CD4-positive, alpha-beta T cell (primary cell): ENCODE data around the gene ANO2. TPM values are rescaled to one million over a fixed set of nuclear protein-coding genes. Genes with fewer than 3 reads are reported as not detected.

Experiments
- ATAC-seq: fragments of 200-7000 bp; cut with Tn5 transposase; one replicate; pipeline ENCODE4 v1.10.0; 2022; ENCODE audit warnings: mild to moderate bottlenecking; ENCODE audit not compliant: poor library complexity
- CTCF ChIA-PET: fragments of 350-600 bp; sonication (Branson Sonifier 250); formaldehyde crosslinking; loops from one replicate; lab custom pipeline; 2021; ENCODE audit warnings: antibody characterized with exemption, inconsistent platforms; lab: Charles Lee
- POLR2A ChIA-PET: fragments of 350-600 bp; sonication (Branson Sonifier 250); formaldehyde crosslinking; loops from one replicate; lab custom pipeline; 2021; ENCODE audit warnings: antibody characterized with exemption, inconsistent platforms; lab: Charles Lee
- DNase-seq, 14 experiments: peaks; one replicate each; pipeline ENCODE4 v3.0.0-alpha.2; 2013 to 2020; ENCODE audit warnings: mixed read lengths in 2 of 14
- H3K27ac ChIP-seq, 2 donors: one replicate each; pipeline versions ENCODE4 v1.5.1 to v1.7.0; 2013; ENCODE audit warnings: low read length in 2 of 2, low read depth in 1 of 2, mild to moderate bottlenecking in 1 of 2
- H3K27me3 ChIP-seq, 2 experiments: 1 replicate in 1 of 2; 2 replicates in 1 of 2; pipeline versions ENCODE4 v1.6.1 to v1.7.0; 2013; ENCODE audit warnings: low read length in 2 of 2, control low read depth in 1 of 2, mild to moderate bottlenecking in 1 of 2, moderate library complexity in 1 of 2; ENCODE audit not compliant: insufficient read depth in 2 of 2, control insufficient read depth in 1 of 2
- H3K36me3 ChIP-seq: one replicate; pipeline ENCODE4 v1.6.1; 2013; ENCODE audit warnings: low read length, control low read depth; ENCODE audit not compliant: insufficient read depth
- H3K4me1 ChIP-seq: one replicate; pipeline ENCODE4 v1.6.1; 2013; ENCODE audit warnings: low read length, control low read depth; ENCODE audit not compliant: insufficient read depth
- H3K4me3 ChIP-seq: one replicate; pipeline ENCODE4 v1.5.1; 2013; ENCODE audit warnings: mild to moderate bottlenecking, low read length, moderate library complexity
- H3K9me3 ChIP-seq, 2 experiments: 1 replicate in 1 of 2; 2 replicates in 1 of 2; pipeline versions ENCODE4 v1.6.1 to v1.7.0; 2013; ENCODE audit warnings: low read length in 2 of 2, mild to moderate bottlenecking in 2 of 2, control low read depth in 1 of 2, moderate library complexity in 1 of 2; ENCODE audit not compliant: control insufficient read depth in 1 of 2, insufficient read depth in 1 of 2
- H3K27ac Mint-ChIP-seq: one replicate; pipeline ENCODE4 v1.8.0; 2020; ENCODE audit warnings: mixed read lengths
- H3K27me3 Mint-ChIP-seq: one replicate; pipeline ENCODE4 v1.8.0; 2021; ENCODE audit warnings: mixed read lengths
- H3K36me3 Mint-ChIP-seq: one replicate; pipeline ENCODE4 v1.8.0; 2021; ENCODE audit warnings: low read depth, mixed read lengths
- H3K4me1 Mint-ChIP-seq: one replicate; pipeline ENCODE4 v1.8.0; 2021; ENCODE audit warnings: low read depth, mixed read lengths
- H3K4me3 Mint-ChIP-seq: one replicate; pipeline ENCODE4 v1.8.0; 2020; ENCODE audit warnings: mild to moderate bottlenecking, mixed read lengths
- H3K9me3 Mint-ChIP-seq: one replicate; pipeline ENCODE4 v1.8.0; 2020; ENCODE audit warnings: mixed read lengths
- intact Hi-C, 2 experiments: fragments of 100-400 bp; cut with DNase I in 1 of 2; cut with micrococcal nuclease in 1 of 2; formaldehyde crosslinking; loops; one replicate each; pipeline versions ENCODE4 v1.15.1 to v1.9.0; 2023 to 2025; cut with DNase I, micrococcal nuclease
- total RNA-seq, 174 experiments: library from RNA in 2 of 174; stranded (reverse) in 2 of 174; gene quantifications; one replicate each; pipeline ENCODE4 v1.2.3 and lab custom pipeline; 2021 to 2026
- TF ChIP-seq, protein P1 (sequence below): fragments of 200-600 bp; IDR thresholded peaks from one replicate; pipeline ENCODE4 v1.8.0; 2022; ENCODE audit warnings: antibody characterized with exemption, mild to moderate bottlenecking

Gene ANO2
- total RNA-seq, 2 experiments from 2014 or later: not detected

- H3K27ac ChIP-seq: no peak overlapping the region
- no peaks in the 10 kb centered on the region for H3K9me3 ChIP-seq
- H3K36me3 Mint-ChIP-seq: no peaks in the 10 kb centered on the region
- POLR2A ChIA-PET: no interaction called here
- DNase-seq: no peak
- intact Hi-C loops: no loop called here
- no peak overlapping the region for H3K4me3 ChIP-seq
- no peaks in the 10 kb centered on the region for H3K4me1 Mint-ChIP-seq
- peaks cover 10 to 14% of the 10 kb centered on the region in 2 experiments for H3K27me3 ChIP-seq
- peaks cover 64% of the 10 kb centered on the region for H3K27me3 Mint-ChIP-seq
- H3K4me3 Mint-ChIP-seq: no peak overlapping the region
- H3K27ac Mint-ChIP-seq: no peak overlapping the region
- H3K4me1 ChIP-seq: no peaks in the 10 kb centered on the region
- CTCF ChIA-PET: no interaction called here
- TF ChIP-seq, protein P1, sequence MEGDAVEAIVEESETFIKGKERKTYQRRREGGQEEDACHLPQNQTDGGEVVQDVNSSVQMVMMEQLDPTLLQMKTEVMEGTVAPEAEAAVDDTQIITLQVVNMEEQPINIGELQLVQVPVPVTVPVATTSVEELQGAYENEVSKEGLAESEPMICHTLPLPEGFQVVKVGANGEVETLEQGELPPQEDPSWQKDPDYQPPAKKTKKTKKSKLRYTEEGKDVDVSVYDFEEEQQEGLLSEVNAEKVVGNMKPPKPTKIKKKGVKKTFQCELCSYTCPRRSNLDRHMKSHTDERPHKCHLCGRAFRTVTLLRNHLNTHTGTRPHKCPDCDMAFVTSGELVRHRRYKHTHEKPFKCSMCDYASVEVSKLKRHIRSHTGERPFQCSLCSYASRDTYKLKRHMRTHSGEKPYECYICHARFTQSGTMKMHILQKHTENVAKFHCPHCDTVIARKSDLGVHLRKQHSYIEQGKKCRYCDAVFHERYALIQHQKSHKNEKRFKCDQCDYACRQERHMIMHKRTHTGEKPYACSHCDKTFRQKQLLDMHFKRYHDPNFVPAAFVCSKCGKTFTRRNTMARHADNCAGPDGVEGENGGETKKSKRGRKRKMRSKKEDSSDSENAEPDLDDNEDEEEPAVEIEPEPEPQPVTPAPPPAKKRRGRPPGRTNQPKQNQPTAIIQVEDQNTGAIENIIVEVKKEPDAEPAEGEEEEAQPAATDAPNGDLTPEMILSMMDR: no peak
- H3K9me3 Mint-ChIP-seq: no peaks in the 10 kb centered on the region
- no peaks in the 10 kb centered on the region for H3K36me3 ChIP-seq
- ATAC-seq: no peak
Observed at GRCh38 chr12:5953835-5954586, 9.0 kb upstream of the ANO2 start.

DNA sequence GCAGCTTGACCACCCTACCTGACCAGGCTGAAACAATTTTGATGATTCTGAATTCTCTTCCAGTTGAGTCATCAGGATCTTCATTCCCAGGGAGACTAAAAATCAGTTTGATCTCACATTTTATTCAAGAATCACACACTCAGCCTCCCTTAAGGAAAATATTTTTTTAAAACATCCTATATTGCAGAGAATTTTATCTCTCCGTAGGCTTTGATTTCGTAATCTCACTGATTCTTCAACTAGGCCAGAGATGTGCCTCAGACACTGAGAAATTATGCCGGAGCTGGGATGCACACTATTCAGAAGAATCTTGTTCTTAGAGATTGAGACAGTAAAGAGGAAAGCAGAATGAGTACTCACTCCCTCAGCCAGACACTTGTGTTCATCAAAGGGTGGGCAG is 7.0 kb upstream of the ANO2 start:
- POLR2A ChIA-PET: no interaction called here

DNA sequence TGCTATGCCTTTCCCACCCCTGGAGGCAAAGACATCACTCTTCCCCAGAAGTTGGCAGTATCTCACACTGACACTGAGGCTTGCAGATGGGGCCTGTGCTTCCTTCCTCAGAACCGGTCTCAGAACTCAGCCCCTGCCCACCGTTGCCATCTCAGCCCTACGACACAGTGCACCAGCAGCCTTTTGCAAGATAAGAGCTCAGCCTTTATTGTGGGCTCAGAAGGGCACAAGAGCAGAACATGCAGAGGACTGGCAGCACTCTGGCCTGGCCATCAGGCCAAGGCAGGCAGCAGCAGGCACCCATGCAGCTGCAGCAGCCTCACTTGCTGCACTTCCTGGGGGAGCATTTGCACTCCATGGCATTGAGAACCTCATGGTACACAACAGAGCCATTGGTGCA is 3.6 kb upstream of the ANO2 start:
- Histone ChIP-seq H3K36me3 (no peaks in the 10 kb centered on the region), H3K4me3 (no peak overlapping the region), H3K27ac (no peak overlapping the region), H3K4me1 (no peaks in the 10 kb centered on the region), H3K9me3 (peaks cover 0 to 4% of the 10 kb centered on the region in 2 experiments), H3K27me3 (peaks cover 33 to 47% of the 10 kb centered on the region in 2 experiments)
- no peak for DNase-seq
- ATAC-seq: no peak
- Mint-ChIP-seq H3K27ac (no peak overlapping the region), H3K9me3 (no peaks in the 10 kb centered on the region), H3K4me3 (no peak overlapping the region), H3K27me3 (peaks cover 95% of the 10 kb centered on the region), H3K4me1 (no peaks in the 10 kb centered on the region), H3K36me3 (no peaks in the 10 kb centered on the region)
- CTCF ChIA-PET: no interaction called here
- POLR2A ChIA-PET: no interaction called here
- TF ChIP-seq, protein P1: no peak
- intact Hi-C loops: no loop called here

More for the DNA sequence above, 7.0 kb upstream of the ANO2 start:
- no peaks in the 10 kb centered on the region for H3K9me3 Mint-ChIP-seq
- H3K36me3 ChIP-seq: no peaks in the 10 kb centered on the region
- H3K27ac Mint-ChIP-seq: no peak overlapping the region
- peaks cover 18 to 22% of the 10 kb centered on the region in 2 experiments for H3K27me3 ChIP-seq
- CTCF ChIA-PET: no interaction called here
- no peak overlapping the region for H3K4me3 ChIP-seq
- no peaks in the 10 kb centered on the region for H3K4me1 Mint-ChIP-seq
- H3K27ac ChIP-seq: no peak overlapping the region
- peaks cover 84% of the 10 kb centered on the region for H3K27me3 Mint-ChIP-seq
- TF ChIP-seq, protein P1: no peak
- no peaks in the 10 kb centered on the region for H3K4me1 ChIP-seq
- no peak overlapping the region for H3K4me3 Mint-ChIP-seq
- H3K36me3 Mint-ChIP-seq: no peaks in the 10 kb centered on the region
- no peak for ATAC-seq
- H3K9me3 ChIP-seq: no peaks in the 10 kb centered on the region
- intact Hi-C loops: no loop called here
- no peak for DNase-seq
